ENCODE data around the gene BMPR1B.

DNA sequence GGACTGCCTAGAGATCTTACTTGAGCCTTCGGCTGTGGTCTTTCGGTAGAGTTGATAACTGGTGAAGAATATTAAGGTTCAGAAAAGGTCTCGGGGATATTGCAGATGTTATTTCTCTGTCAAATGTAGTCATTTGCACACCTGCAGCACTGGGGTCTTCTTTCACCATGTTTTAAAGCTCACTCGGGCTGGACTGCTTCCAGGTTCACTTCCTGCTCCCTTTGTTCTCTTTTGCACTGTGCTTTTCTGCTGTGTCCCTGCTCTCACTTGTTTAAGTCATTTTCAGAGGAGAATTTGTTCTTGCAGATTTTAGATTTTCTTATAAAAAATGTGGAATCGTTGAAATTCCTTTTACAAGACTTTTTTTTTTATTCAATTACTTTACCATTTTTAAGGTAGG, 68.5 kb downstream of the BMPR1B start:
- TF ChIP-seq POLR2A (IDR thresholded peaks at IDR 0.05) (no peak), POLR2AphosphoS5 (IDR thresholded peaks at IDR 0.05) (no peak)
- TF ChIP-seq, protein P1, sequence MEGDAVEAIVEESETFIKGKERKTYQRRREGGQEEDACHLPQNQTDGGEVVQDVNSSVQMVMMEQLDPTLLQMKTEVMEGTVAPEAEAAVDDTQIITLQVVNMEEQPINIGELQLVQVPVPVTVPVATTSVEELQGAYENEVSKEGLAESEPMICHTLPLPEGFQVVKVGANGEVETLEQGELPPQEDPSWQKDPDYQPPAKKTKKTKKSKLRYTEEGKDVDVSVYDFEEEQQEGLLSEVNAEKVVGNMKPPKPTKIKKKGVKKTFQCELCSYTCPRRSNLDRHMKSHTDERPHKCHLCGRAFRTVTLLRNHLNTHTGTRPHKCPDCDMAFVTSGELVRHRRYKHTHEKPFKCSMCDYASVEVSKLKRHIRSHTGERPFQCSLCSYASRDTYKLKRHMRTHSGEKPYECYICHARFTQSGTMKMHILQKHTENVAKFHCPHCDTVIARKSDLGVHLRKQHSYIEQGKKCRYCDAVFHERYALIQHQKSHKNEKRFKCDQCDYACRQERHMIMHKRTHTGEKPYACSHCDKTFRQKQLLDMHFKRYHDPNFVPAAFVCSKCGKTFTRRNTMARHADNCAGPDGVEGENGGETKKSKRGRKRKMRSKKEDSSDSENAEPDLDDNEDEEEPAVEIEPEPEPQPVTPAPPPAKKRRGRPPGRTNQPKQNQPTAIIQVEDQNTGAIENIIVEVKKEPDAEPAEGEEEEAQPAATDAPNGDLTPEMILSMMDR (IDR thresholded peaks at IDR 0.05): no peak

Data from gastroesophageal sphincter (tissue), 3 donors.